GM19193 (cell line): ENCODE data around the gene CDC45.

ENCODE experiments used
- POLR2A ChIP-seq: IDR thresholded peaks from 4 replicates; pipeline ENCODE4 v1.6.1; 2011; ENCODE audit not compliant: insufficient read depth, insufficient read length; ENCODE audit errors: extremely low read depth

Gene CDC45

GRCh38 chr22:19567157-19568009 lies 87.7 kb downstream of the CDC45 start:
- TF ChIP-seq POLR2A = no peak

- no peak for TF ChIP-seq POLR2A
Measured at GRCh38 chr22:19568337-19569275, 88.9 kb downstream of the CDC45 start.

DNA sequence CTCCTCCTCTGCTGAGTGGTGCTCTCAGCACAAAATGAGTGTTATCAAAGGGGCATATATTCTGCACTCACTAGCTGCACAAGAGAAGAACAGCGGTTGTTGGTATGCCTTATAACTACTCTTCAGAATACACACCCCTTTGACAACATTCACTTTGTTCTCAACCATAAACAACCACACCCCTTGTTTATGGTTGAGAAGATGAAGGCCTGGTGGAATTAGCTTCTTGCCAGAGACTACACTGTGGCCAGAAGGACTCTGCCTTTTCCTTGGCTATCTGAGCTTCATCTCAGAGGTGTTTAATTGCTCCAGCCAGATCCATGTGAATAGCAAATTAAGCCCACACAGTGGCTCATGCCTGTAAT lies 89.5 kb downstream of the CDC45 start:
- TF ChIP-seq POLR2A = no peak

DNA sequence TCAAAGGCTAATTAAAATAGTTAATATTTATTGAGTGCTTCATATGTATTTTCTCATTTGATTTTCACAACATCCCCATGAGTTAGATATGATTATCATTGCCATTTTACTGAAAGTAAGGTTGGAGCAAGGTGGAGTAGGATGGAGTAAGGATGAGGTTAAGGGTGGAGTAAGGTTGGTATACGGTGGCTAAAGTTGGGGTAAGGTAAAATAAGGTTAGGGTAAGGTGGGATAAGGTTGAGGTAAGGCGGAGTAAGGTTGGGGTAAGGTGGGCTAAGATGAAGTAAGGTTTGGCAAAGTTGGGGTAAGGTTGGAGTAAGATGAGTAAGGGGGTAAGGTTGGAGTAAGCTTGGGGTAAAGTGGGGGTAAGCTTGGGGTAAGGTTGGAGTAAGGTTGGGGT lies 90.3 kb downstream of the CDC45 start:
- no peak for TF ChIP-seq POLR2A
